ENCODE measurements around the gene PIKFYVE. TPM values are rescaled to one million over a fixed set of nuclear protein-coding genes. Genes with fewer than 3 reads are reported as not detected.
"Not testable (repeated sequence)": the region's sequence is repeated elsewhere in the genome, so short reads cannot be mapped to it uniquely, and the experiment has no call there.

Gene PIKFYVE
- total RNA-seq, 4 donors from 2014 or later: 35.3 to 48.0 (median 39.9) TPM

- H3K4me3 ChIP-seq: peak overlapping the region; percentile 60 to 88 (median 76)
- H3K9me3 ChIP-seq: no peaks in the 10 kb centered on the region
- peaks cover 0 to 12% (median 0%) of the 10 kb centered on the region in 3 donors for H3K36me3 ChIP-seq
- WGBS, 2 donors: 42 to 47% methylated on average over 13 of the region's 13 CpGs
- TF ChIP-seq, protein P1, sequence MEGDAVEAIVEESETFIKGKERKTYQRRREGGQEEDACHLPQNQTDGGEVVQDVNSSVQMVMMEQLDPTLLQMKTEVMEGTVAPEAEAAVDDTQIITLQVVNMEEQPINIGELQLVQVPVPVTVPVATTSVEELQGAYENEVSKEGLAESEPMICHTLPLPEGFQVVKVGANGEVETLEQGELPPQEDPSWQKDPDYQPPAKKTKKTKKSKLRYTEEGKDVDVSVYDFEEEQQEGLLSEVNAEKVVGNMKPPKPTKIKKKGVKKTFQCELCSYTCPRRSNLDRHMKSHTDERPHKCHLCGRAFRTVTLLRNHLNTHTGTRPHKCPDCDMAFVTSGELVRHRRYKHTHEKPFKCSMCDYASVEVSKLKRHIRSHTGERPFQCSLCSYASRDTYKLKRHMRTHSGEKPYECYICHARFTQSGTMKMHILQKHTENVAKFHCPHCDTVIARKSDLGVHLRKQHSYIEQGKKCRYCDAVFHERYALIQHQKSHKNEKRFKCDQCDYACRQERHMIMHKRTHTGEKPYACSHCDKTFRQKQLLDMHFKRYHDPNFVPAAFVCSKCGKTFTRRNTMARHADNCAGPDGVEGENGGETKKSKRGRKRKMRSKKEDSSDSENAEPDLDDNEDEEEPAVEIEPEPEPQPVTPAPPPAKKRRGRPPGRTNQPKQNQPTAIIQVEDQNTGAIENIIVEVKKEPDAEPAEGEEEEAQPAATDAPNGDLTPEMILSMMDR (IDR thresholded peaks at IDR 0.05): peak in 1 of 5 experiments; percentile 6
- no peak for TF ChIP-seq EP300 (IDR thresholded peaks at IDR 0.05)
- H3K27ac ChIP-seq: peak overlapping the region; percentile 67 to 85 (median 77)
- H3K4me1 ChIP-seq: peaks cover 0 to 38% (median 15%) of the 10 kb centered on the region in 4 donors
- DNase-seq (ENCODE audit: low spot score in 2 of 2): no peak
- H3K27me3 ChIP-seq: no peaks in the 10 kb centered on the region
Observed at GRCh38 chr2:208255557-208256106, 10.4 kb upstream of the PIKFYVE start.

GRCh38 chr2:208256192-208256782, 9.8 kb upstream of the PIKFYVE start:
- TF ChIP-seq POLR2A (IDR thresholded peaks at IDR 0.05): no peak
- TF ChIP-seq, protein P1 (IDR thresholded peaks at IDR 0.05): no peak
- TF ChIP-seq EP300 (IDR thresholded peaks at IDR 0.05): no peak
- H3K36me3 ChIP-seq: peaks cover 0 to 8% (median 0%) of the 10 kb centered on the region in 3 donors
- no peak overlapping the region for H3K4me3 ChIP-seq
- peaks cover 0 to 32% (median 15%) of the 10 kb centered on the region in 4 donors for H3K4me1 ChIP-seq
- no peaks in the 10 kb centered on the region for H3K9me3 ChIP-seq
- H3K27me3 ChIP-seq: no peaks in the 10 kb centered on the region
- WGBS, 2 donors: 77 to 78% methylated on average over 10 of the region's 10 CpGs
- DNase-seq (ENCODE audit: low spot score in 2 of 2): no peak
- no peak overlapping the region for H3K27ac ChIP-seq

DNA sequence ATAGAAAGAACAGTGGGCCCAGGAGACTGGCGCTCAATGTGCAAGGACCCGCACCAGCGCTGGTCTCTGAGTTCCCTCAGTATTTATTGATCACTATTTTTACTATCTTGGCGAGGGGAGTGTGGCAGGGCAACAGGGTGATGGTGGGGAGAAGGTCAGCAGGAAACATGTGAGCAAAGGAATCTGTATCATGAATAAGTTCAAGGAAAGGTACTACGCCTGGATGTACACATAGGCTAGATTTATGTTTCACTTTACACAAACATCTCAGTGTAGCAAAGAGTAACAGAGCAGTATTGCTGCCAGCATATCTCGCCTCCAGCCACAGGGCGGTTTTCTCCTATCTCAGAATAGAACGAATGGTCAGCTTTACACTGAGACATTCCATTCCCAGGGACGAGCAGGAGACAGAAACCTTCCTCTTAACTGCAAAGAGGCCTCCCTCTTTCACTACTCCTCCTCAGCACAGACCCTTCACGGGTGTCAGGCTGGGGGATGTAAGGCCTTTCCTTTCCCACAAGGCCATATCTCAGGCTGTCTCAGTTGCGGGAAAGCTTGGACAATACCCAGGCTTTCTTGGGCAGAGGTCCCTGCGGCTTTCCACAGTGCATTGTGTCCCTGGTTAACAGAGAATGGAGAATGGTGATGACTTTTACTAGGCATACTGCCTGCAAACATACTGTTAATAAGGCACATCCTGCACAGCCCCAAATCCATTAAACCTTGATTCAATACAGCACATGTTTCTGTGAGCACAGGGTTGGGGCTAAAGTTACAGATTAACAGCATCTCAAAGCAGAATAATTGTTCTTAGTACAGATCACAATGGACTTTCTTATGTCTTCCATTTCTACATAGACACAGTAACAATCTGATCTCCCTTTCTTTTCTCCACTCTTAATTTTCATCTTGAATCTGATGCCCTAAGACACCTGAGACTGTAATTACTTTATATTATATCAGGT, 8.9 kb upstream of the PIKFYVE start:
- WGBS, 2 donors: 52 to 58% methylated on average over 12 of the region's 12 CpGs
- not testable (repeated sequence) for H3K36me3 ChIP-seq; H3K9me3 ChIP-seq; H3K4me3 ChIP-seq; DNase-seq (ENCODE audit: low spot score in 2 of 2); H3K27me3 ChIP-seq
- peak overlapping the region in 1 of 4 donors; percentile 33 for H3K27ac ChIP-seq
- peaks cover 0 to 23% (median 15%) of the 10 kb centered on the region in 4 donors for H3K4me1 ChIP-seq

DNA sequence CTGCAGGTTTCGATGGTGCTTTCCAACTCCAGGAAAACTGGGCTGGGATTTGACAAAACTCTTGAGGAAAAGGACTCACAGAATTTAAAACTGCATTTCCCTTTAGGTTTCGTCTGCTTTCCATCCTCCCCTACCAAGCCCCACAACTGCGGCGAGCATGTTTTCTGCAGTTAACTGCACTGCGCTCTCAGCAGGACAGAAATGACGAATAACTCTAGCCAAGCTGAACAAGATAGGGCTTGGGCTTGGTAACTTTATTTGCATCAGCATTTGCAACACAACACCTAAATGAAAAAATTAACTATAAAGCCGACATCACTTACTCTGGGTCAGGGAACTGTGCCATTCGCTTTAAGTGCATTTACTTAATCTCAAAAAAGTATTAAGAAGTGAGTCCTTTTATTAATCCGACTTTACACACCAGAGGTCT, 669 bp upstream of the PIKFYVE start:
- Histone ChIP-seq H3K4me3 (peak overlapping the region; percentile 64 to 96 (median 86)), H3K27ac (peak overlapping the region; percentile 77 to 96 (median 90)), H3K36me3 (no peaks in the 10 kb centered on the region), H3K27me3 (no peaks in the 10 kb centered on the region), H3K4me1 (peaks cover 0 to 37% (median 23%) of the 10 kb centered on the region in 4 donors), H3K9me3 (no peaks in the 10 kb centered on the region)
- DNase-seq (ENCODE audit: low spot score in 2 of 2): no peak
- TF ChIP-seq POLR2A (IDR thresholded peaks at IDR 0.05): no peak
- TF ChIP-seq EP300 (IDR thresholded peaks at IDR 0.05): no peak
- TF ChIP-seq, protein P1 (IDR thresholded peaks at IDR 0.05): no peak
- WGBS, 2 donors: 3 to 4% methylated on average over 9 of the region's 9 CpGs

GRCh38 chr2:208266553-208266893, 468 bp downstream of the PIKFYVE start:
- TF ChIP-seq EP300 (IDR thresholded peaks at IDR 0.05) (no peak), POLR2A (IDR thresholded peaks at IDR 0.05) (no peak)
- TF ChIP-seq, protein P1 (IDR thresholded peaks at IDR 0.05): no peak
- DNase-seq (ENCODE audit: low spot score in 2 of 2): no peak
- Histone ChIP-seq H3K36me3 (peaks cover 0 to 2% (median 0%) of the 10 kb centered on the region in 3 donors), H3K27ac (peak overlapping the region; percentile 77 to 96 (median 95)), H3K4me3 (peak overlapping the region; percentile 64 to 96 (median 86)), H3K4me1 (peaks cover 0 to 37% (median 23%) of the 10 kb centered on the region in 4 donors), H3K9me3 (no peaks in the 10 kb centered on the region), H3K27me3 (no peaks in the 10 kb centered on the region)
- 0% methylated on average over 11 of the region's 11 CpGs for WGBS, 2 donors

All from tibial nerve (tissue), 4 donors.